ENCODE measurements around the gene MCCC1.

MCCC1 gene

GRCh38 chr3:183085634-183086390 is 13.5 kb downstream of the MCCC1 start:
- H3K27me3 ChIP-seq (replicated peaks) = no peaks in the 10 kb centered on the region
- in situ Hi-C loops (cut with HindIII; ENCODE audit: low pct_ligation_motif_present, low sequenced_read_pairs) = no loop called here
- peaks cover 4% of the 10 kb centered on the region for H3K36me3 ChIP-seq (replicated peaks)
- TF ChIP-seq, protein P1, sequence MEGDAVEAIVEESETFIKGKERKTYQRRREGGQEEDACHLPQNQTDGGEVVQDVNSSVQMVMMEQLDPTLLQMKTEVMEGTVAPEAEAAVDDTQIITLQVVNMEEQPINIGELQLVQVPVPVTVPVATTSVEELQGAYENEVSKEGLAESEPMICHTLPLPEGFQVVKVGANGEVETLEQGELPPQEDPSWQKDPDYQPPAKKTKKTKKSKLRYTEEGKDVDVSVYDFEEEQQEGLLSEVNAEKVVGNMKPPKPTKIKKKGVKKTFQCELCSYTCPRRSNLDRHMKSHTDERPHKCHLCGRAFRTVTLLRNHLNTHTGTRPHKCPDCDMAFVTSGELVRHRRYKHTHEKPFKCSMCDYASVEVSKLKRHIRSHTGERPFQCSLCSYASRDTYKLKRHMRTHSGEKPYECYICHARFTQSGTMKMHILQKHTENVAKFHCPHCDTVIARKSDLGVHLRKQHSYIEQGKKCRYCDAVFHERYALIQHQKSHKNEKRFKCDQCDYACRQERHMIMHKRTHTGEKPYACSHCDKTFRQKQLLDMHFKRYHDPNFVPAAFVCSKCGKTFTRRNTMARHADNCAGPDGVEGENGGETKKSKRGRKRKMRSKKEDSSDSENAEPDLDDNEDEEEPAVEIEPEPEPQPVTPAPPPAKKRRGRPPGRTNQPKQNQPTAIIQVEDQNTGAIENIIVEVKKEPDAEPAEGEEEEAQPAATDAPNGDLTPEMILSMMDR (IDR thresholded peaks at IDR 0.05; ENCODE audit: low read depth, low read length, missing control alignments) = peak; percentile 70
- no peak overlapping the region for H3K27ac ChIP-seq
- no peak overlapping the region for H3K4me3 ChIP-seq (ENCODE audit: low read depth, low read length)
- DNase-seq = peak; percentile 11

- TF ChIP-seq, protein P1 (IDR thresholded peaks at IDR 0.05; ENCODE audit: low read depth, low read length, missing control alignments) = no peak
- H3K36me3 ChIP-seq (replicated peaks) = peaks cover 6% of the 10 kb centered on the region
- in situ Hi-C loops (cut with HindIII; ENCODE audit: low pct_ligation_motif_present, low sequenced_read_pairs) = no loop called here
Observed at GRCh38 chr3:183082355-183082915, 16.9 kb downstream of the MCCC1 start.

DNA sequence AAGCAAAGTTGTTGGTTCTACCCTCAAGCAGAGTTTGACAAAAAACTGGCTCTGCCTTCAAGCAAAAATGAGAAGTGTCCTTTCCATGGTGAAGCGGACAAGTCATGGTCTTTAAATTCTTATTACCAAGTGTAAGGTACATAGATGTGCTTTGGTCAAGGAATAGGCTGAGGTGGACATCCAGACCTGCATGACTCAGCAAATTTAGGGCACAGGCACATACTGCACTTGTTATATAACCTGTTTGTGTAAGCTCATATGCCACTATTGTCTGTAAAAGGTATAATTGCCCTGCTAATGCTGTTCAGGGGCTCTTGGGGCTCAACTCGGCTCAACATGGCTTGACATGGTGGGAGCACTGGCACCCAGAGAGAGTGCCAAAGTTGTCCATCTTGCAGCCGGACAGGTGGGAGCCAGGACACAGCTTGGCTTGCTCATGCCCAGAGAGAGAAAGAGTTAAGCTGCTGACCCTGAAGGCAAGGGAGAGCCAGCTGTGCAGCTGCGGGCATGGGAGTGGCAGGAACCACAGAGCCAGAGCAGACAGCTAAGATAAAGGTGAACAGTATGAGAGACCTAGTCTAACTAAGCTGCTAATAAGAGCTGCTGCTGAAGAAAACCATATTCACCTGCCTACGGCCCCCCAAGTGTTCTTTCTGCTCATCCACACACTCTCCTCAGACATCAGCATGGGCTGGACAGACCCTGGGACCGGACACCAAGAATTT is 17.7 kb downstream of the MCCC1 start:
- in situ Hi-C loops (cut with HindIII; ENCODE audit: low pct_ligation_motif_present, low sequenced_read_pairs) = no loop called here
- TF ChIP-seq, protein P1 (IDR thresholded peaks at IDR 0.05; ENCODE audit: low read depth, low read length, missing control alignments) = no peak
- no peak for DNase-seq
- Histone ChIP-seq H3K27me3 (replicated peaks) (no peaks in the 10 kb centered on the region), H3K4me3 (ENCODE audit: low read depth, low read length) (no peak overlapping the region), H3K36me3 (replicated peaks) (peaks cover 6% of the 10 kb centered on the region), H3K27ac (no peak overlapping the region)

More at GRCh38 chr3:183082355-183082915, 16.9 kb downstream of the MCCC1 start:
- Histone ChIP-seq H3K4me3 (ENCODE audit: low read depth, low read length) (no peak overlapping the region), H3K27ac (no peak overlapping the region), H3K27me3 (replicated peaks) (no peaks in the 10 kb centered on the region)
- DNase-seq = no peak

GRCh38 chr3:183080628-183081027 is 18.7 kb downstream of the MCCC1 start:
- Histone ChIP-seq H3K27me3 (replicated peaks) (no peaks in the 10 kb centered on the region), H3K27ac (no peak overlapping the region), H3K4me3 (ENCODE audit: low read depth, low read length) (no peak overlapping the region), H3K36me3 (replicated peaks) (peaks cover 6% of the 10 kb centered on the region)
- in situ Hi-C loops (cut with HindIII; ENCODE audit: low pct_ligation_motif_present, low sequenced_read_pairs) = no loop called here
- TF ChIP-seq, protein P1 (IDR thresholded peaks at IDR 0.05; ENCODE audit: low read depth, low read length, missing control alignments) = no peak
- DNase-seq = no peak

DNA sequence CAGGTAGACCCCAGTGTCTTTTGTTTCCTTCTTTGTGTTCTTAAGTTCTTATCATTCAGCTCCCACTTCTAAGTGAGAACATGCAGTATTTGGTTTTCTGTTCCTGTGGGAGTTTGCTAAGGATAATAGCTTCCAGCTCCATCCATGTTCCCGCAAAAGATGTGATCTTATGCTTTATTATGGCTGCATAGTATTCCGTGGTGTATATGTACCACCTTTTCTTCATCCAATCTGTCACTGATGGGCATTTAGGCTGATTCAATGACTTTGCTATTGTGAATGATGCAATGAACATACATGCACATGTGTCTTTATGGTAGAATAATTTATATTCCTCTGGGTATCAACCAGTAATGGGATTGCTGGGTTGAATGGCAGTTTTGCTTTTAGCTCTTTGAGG is 24.4 kb downstream of the MCCC1 start:
- peaks cover 4% of the 10 kb centered on the region for H3K36me3 ChIP-seq (replicated peaks)
- H3K27ac ChIP-seq = no peak overlapping the region
- in situ Hi-C loops (cut with HindIII; ENCODE audit: low pct_ligation_motif_present, low sequenced_read_pairs) = no loop called here
- H3K27me3 ChIP-seq (replicated peaks) = no peaks in the 10 kb centered on the region
- no peak for DNase-seq
- TF ChIP-seq, protein P1 (IDR thresholded peaks at IDR 0.05; ENCODE audit: low read depth, low read length, missing control alignments) = no peak
- no peak overlapping the region for H3K4me3 ChIP-seq (ENCODE audit: low read depth, low read length)

All from brain microvascular endothelial cell (primary cell).